Measurements from ENCODE around the gene ERC1. TPM values are rescaled to one million over a fixed set of nuclear protein-coding genes. Genes with fewer than 3 reads are reported as not detected.
"Not testable (repeated sequence)": the region's sequence is repeated elsewhere in the genome, so short reads cannot be mapped to it uniquely, and the experiment has no call there.

The ERC1 gene
- total and polyA plus RNA-seq, 3 experiments from 2014 or later: 11.0 to 24.2 (median 22.6) TPM

DNA sequence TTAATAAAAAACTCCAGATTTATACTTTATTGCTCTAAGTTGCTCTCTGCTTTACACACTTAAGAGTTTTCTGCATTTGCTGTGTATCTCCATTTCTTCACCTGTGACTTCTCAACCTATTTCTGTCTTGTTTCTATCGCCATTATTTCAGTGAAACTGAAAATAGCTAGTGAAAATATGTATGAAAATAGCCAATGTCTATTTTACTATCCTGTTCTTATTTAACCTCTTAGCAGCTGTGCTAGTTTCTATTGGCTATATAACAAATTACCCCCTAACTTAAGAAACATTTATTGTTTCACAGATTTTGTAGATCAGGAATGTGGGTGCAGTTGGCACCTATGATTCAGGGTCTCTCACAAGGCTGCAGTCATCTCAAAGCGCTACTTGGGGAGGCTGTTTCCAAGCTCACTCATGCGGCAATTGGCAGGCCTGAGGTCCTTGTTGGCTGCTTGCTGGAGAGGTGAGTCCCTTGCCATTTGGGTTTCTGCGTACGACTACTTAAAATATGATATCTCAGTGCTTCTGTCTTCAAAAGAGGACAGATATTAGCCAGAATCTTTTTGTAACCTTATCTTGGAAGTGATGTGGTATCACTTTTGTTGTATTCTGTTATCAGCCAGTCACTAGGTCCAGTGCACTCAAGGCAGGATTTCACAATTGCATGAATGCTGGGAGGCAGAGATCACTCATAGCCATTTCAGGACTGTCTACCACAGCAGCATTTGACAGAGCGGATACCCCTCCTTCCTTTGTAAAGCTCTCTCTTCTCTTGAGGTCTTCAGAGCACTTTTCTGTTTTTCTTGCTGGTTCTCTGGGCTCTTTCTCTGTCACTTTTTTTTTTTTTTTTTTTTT lies 7.2 kb downstream of the ERC1 start:
- POLR2A ChIA-PET: no interaction called here
- H3K4me3 Mint-ChIP-seq: no peak overlapping the region
- no peaks in the 10 kb centered on the region for H3K27me3 Mint-ChIP-seq
- Histone ChIP-seq H3K27me3 (ENCODE audit: insufficient read depth, low read length, poor library complexity, severe bottlenecking) (no peaks in the 10 kb centered on the region), H3K4me1 (ENCODE audit: insufficient read depth, low read length) (no peaks in the 10 kb centered on the region), H3K36me3 (ENCODE audit: insufficient read depth, low read length) (no peaks in the 10 kb centered on the region), H3K27ac (ENCODE audit: low read depth, low read length) (no peak overlapping the region), H3K9me3 (ENCODE audit: low read length) (no peaks in the 10 kb centered on the region), H3K4me3 (ENCODE audit: low read length) (no peak overlapping the region)
- H3K4me1 Mint-ChIP-seq: peaks cover 17 to 29% (median 22%) of the 10 kb centered on the region in 3 donors
- peaks cover 0 to 11% (median 7%) of the 10 kb centered on the region in 3 donors for H3K36me3 Mint-ChIP-seq
- CTCF ChIA-PET: interaction anchor here (0.6 to 1.2 kb wide), 3 partner anchors 11 to 49 kb away, joined by 3 to 4 read pairs (median 3); partner anchors contain the start of gene RAD52
- H3K9me3 Mint-ChIP-seq: no peaks in the 10 kb centered on the region
- no peak for DNase-seq
- H3K27ac Mint-ChIP-seq: peak overlapping the region in 2 of 8 donors; percentile 57

DNA sequence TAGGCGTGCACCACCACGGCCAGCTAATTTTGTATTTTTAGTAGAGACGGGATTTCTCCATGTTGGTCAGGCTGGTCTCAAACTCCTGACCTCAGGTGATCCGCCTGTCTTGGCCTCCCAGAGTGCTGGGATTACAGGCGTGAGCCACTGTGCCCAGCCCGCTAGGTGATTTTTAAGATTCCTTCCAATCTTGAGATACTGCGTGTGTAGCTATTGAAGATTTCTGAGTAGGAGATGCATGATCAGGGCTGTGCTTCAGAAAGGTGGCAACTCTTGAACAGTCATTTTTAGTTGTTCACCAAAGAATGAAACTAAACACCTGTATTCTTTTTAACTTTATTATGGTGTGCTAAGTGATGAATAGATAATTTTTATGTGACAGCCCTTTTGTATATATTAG lies 8.7 kb downstream of the ERC1 start:
- H3K27ac ChIP-seq (ENCODE audit: low read depth, low read length); H3K27me3 Mint-ChIP-seq; DNase-seq; H3K4me3 ChIP-seq (ENCODE audit: low read length); H3K4me3 Mint-ChIP-seq; H3K9me3 ChIP-seq (ENCODE audit: low read length); H3K36me3 ChIP-seq (ENCODE audit: insufficient read depth, low read length); H3K27ac Mint-ChIP-seq; H3K4me1 ChIP-seq (ENCODE audit: insufficient read depth, low read length); CTCF ChIA-PET; H3K9me3 Mint-ChIP-seq; H3K27me3 ChIP-seq (ENCODE audit: insufficient read depth, low read length, poor library complexity, severe bottlenecking); POLR2A ChIA-PET: not testable (repeated sequence)
- Mint-ChIP-seq H3K4me1 (peaks cover 17 to 24% (median 22%) of the 10 kb centered on the region in 3 donors), H3K36me3 (peaks cover 0 to 11% (median 9%) of the 10 kb centered on the region in 3 donors)

GRCh38 chr12:1001507-1001906 lies 10.5 kb downstream of the ERC1 start:
- CTCF ChIA-PET: no interaction called here
- no peaks in the 10 kb centered on the region for H3K36me3 ChIP-seq (ENCODE audit: insufficient read depth, low read length)
- H3K27ac ChIP-seq (ENCODE audit: low read depth, low read length): no peak overlapping the region
- POLR2A ChIA-PET: no interaction called here
- Mint-ChIP-seq H3K27ac (peak overlapping the region in 1 of 8 donors; percentile 31), H3K36me3 (peaks cover 0 to 11% (median 9%) of the 10 kb centered on the region in 3 donors), H3K9me3 (no peaks in the 10 kb centered on the region), H3K27me3 (no peaks in the 10 kb centered on the region), H3K4me3 (no peak overlapping the region), H3K4me1 (peaks cover 10 to 16% (median 15%) of the 10 kb centered on the region in 3 donors)
- no peak overlapping the region for H3K4me3 ChIP-seq (ENCODE audit: low read length)
- no peaks in the 10 kb centered on the region for H3K4me1 ChIP-seq (ENCODE audit: insufficient read depth, low read length)
- H3K27me3 ChIP-seq (ENCODE audit: insufficient read depth, low read length, poor library complexity, severe bottlenecking): no peaks in the 10 kb centered on the region
- DNase-seq: no peak
- no peaks in the 10 kb centered on the region for H3K9me3 ChIP-seq (ENCODE audit: low read length)

DNA sequence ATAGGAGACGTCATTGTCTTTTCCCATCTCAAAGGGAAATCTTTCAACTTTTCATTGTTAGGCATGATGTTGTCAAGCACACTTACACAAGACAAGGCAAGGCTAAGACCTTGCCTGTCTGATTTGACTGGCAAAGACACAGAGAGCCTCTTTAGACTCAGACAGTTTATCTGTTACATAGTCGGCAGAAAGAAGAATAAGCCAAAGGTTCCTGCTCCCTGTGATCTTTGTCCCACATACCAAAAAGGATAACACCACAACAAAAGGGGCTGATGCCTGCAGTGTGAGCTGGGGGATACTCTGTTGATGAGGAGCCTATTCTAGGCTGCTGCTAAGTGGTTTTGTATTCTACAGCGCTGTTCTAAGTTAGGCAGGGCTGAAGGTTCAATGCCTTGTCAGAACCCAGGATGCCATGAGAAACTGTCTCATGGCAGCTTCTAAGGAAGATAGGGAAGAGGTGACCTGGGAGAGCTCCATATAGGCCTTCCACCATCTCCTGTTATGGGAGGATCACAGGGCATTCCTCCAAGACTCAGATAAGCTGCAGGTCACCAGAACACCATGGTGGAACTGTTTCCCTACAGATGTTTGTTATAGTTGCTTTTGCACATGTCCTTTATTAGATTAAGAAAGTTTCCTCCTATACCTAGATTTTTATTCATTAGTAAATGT lies 12.7 kb downstream of the ERC1 start:
- no peak overlapping the region for H3K27ac ChIP-seq (ENCODE audit: low read depth, low read length)
- POLR2A ChIA-PET: no interaction called here
- H3K4me3 ChIP-seq (ENCODE audit: low read length): no peak overlapping the region
- Mint-ChIP-seq H3K4me1 (peaks cover 7 to 11% (median 10%) of the 10 kb centered on the region in 3 donors), H3K4me3 (no peak overlapping the region), H3K27me3 (no peaks in the 10 kb centered on the region), H3K9me3 (no peaks in the 10 kb centered on the region), H3K36me3 (peaks cover 0 to 11% (median 11%) of the 10 kb centered on the region in 3 donors), H3K27ac (no peak overlapping the region)
- H3K36me3 ChIP-seq (ENCODE audit: insufficient read depth, low read length): no peaks in the 10 kb centered on the region
- no peak for DNase-seq
- CTCF ChIA-PET: no interaction called here
- no peaks in the 10 kb centered on the region for H3K9me3 ChIP-seq (ENCODE audit: low read length)
- H3K4me1 ChIP-seq (ENCODE audit: insufficient read depth, low read length): no peaks in the 10 kb centered on the region
- H3K27me3 ChIP-seq (ENCODE audit: insufficient read depth, low read length, poor library complexity, severe bottlenecking): no peaks in the 10 kb centered on the region

GRCh38 chr12:1006255-1006654 lies 15.2 kb downstream of the ERC1 start:
- Histone ChIP-seq H3K27ac (ENCODE audit: low read depth, low read length) (no peak overlapping the region), H3K9me3 (ENCODE audit: low read length) (no peaks in the 10 kb centered on the region), H3K36me3 (ENCODE audit: insufficient read depth, low read length) (no peaks in the 10 kb centered on the region), H3K4me3 (ENCODE audit: low read length) (no peak overlapping the region), H3K4me1 (ENCODE audit: insufficient read depth, low read length) (no peaks in the 10 kb centered on the region), H3K27me3 (ENCODE audit: insufficient read depth, low read length, poor library complexity, severe bottlenecking) (no peaks in the 10 kb centered on the region)
- ChIA-PET CTCF (no interaction called here), POLR2A (no interaction called here)
- no peaks in the 10 kb centered on the region for H3K9me3 Mint-ChIP-seq
- peaks cover 0 to 7% (median 5%) of the 10 kb centered on the region in 3 donors for H3K4me1 Mint-ChIP-seq
- H3K36me3 Mint-ChIP-seq: peaks cover 0 to 9% (median 3%) of the 10 kb centered on the region in 3 donors
- peak overlapping the region in 2 of 8 donors; percentile 50 to 55 for H3K27ac Mint-ChIP-seq
- no peaks in the 10 kb centered on the region for H3K27me3 Mint-ChIP-seq
- no peak overlapping the region for H3K4me3 Mint-ChIP-seq
- no peak for DNase-seq

DNA sequence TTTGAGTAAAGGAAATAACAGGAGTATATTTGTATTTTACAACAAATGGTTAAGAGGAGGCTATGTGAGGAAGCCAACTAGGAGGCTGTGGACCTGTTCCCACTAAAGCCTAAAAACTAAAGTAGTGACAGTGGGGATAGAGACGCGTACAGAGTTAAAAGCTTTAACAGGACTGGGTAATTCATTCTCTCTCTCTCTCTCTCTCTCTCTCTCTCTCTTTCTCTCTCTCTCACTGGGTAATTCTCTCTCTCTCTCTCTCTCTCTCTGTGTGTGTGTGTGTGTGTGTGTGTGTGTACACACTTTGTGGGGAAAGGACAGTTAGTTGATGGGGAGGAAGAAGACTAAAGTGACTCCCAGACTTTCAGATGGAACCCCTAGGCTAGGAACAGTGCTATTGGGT lies 16.3 kb downstream of the ERC1 start:
- no peaks in the 10 kb centered on the region for H3K27me3 ChIP-seq (ENCODE audit: insufficient read depth, low read length, poor library complexity, severe bottlenecking)
- no peaks in the 10 kb centered on the region for H3K36me3 ChIP-seq (ENCODE audit: insufficient read depth, low read length)
- H3K27ac Mint-ChIP-seq: no peak overlapping the region
- no peak overlapping the region for H3K4me3 ChIP-seq (ENCODE audit: low read length)
- CTCF ChIA-PET: no interaction called here
- no peaks in the 10 kb centered on the region for H3K9me3 Mint-ChIP-seq
- H3K4me3 Mint-ChIP-seq: no peak overlapping the region
- POLR2A ChIA-PET: no interaction called here
- no peaks in the 10 kb centered on the region for H3K9me3 ChIP-seq (ENCODE audit: low read length)
- no peaks in the 10 kb centered on the region for H3K4me1 ChIP-seq (ENCODE audit: insufficient read depth, low read length)
- no peak for DNase-seq
- peaks cover 0 to 7% (median 5%) of the 10 kb centered on the region in 3 donors for H3K4me1 Mint-ChIP-seq
- no peak overlapping the region for H3K27ac ChIP-seq (ENCODE audit: low read depth, low read length)
- peaks cover 0 to 6% (median 0%) of the 10 kb centered on the region in 3 donors for H3K36me3 Mint-ChIP-seq
- no peaks in the 10 kb centered on the region for H3K27me3 Mint-ChIP-seq

GRCh38 chr12:1007994-1008393 lies 17.0 kb downstream of the ERC1 start:
- Mint-ChIP-seq H3K4me1 (peaks cover 0 to 7% (median 5%) of the 10 kb centered on the region in 3 donors), H3K9me3 (no peaks in the 10 kb centered on the region), H3K27ac (no peak overlapping the region), H3K27me3 (no peaks in the 10 kb centered on the region), H3K36me3 (peaks cover 0 to 6% (median 0%) of the 10 kb centered on the region in 3 donors), H3K4me3 (no peak overlapping the region)
- CTCF ChIA-PET: no interaction called here
- Histone ChIP-seq H3K27me3 (ENCODE audit: insufficient read depth, low read length, poor library complexity, severe bottlenecking) (no peaks in the 10 kb centered on the region), H3K27ac (ENCODE audit: low read depth, low read length) (no peak overlapping the region), H3K36me3 (ENCODE audit: insufficient read depth, low read length) (no peaks in the 10 kb centered on the region), H3K4me1 (ENCODE audit: insufficient read depth, low read length) (no peaks in the 10 kb centered on the region), H3K9me3 (ENCODE audit: low read length) (no peaks in the 10 kb centered on the region), H3K4me3 (ENCODE audit: low read length) (no peak overlapping the region)
- POLR2A ChIA-PET: no interaction called here
- DNase-seq: no peak

DNA sequence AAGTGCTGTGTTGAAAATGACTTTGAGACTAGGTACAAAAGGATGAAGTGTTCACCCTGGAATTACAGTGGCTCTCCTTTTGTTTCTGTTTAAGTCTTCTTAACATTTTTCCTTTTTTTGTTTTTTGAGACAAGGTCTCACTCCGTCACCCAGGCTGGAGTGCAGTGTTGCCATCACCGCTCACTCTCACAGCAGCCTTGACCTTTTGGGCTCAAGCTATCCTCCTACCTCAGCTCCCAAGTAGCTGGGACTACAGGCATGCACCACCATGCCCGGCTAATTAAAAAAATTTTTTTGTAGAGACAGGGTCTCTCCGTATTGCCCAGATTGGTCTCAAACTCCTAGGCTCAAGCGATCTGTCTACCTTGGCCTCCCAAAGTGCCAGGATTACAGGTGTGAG lies 20.1 kb downstream of the ERC1 start:
- Histone ChIP-seq H3K4me3 (ENCODE audit: low read length) (no peak overlapping the region), H3K27me3 (ENCODE audit: insufficient read depth, low read length, poor library complexity, severe bottlenecking) (no peaks in the 10 kb centered on the region), H3K27ac (ENCODE audit: low read depth, low read length) (no peak overlapping the region), H3K36me3 (ENCODE audit: insufficient read depth, low read length) (no peaks in the 10 kb centered on the region), H3K9me3 (ENCODE audit: low read length) (no peaks in the 10 kb centered on the region), H3K4me1 (ENCODE audit: insufficient read depth, low read length) (no peaks in the 10 kb centered on the region)
- Mint-ChIP-seq H3K4me3 (no peak overlapping the region), H3K36me3 (peaks cover 0 to 5% (median 3%) of the 10 kb centered on the region in 3 donors), H3K9me3 (no peaks in the 10 kb centered on the region), H3K27ac (no peak overlapping the region), H3K4me1 (peaks cover 0 to 11% (median 5%) of the 10 kb centered on the region in 3 donors), H3K27me3 (no peaks in the 10 kb centered on the region)
- ChIA-PET POLR2A (no interaction called here), CTCF (no interaction called here)
- no peak for DNase-seq

Measured in CD8-positive, alpha-beta memory T cell (primary cell).